HG03520 (cell line): ENCODE results near the gene FN3K.
A peak's percentile ranks its signal among the peaks of the same experiment; 100 is the strongest.

Source experiments
- ATAC-seq: cut with Tn5 transposase; IDR thresholded peaks from one replicate; pipeline ENCODE4 v1.9.1; 2021; ENCODE audit warnings: mild to moderate bottlenecking, moderate library complexity; ENCODE audit not compliant: unreplicated experiment

Gene FN3K

DNA sequence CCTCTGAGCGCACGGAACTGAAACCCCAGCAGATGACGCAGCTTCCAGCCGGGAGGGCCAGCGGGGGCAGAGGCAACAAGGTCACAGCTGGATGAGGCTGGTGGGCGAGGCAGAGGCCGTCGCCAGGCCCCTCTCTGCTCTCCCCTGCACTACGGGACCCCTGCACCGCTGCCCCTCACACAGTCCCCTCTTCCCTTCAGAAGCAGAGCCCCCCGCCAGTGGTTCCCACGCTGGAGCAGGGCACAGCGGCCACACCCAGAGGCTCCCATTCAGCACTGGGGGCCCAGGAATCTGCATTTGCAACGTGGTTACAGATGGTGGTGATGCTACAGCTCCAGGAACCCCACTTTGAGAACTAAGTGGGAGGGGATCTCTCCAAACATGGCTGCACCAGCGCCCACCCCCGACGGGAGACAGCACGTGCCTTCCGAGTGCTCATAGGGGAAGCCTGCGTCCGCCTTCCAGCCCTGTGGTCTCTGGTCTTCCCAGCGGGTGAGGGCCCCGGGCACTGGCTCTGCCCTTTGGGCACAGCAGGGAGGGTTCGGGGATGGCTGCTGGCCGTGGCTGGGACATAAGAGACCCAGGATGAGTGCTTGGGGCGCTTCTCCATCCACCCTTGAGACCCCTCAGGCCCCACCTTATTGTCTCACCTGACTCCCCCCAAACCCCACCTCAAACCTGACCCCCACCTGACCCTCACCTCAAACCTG, 32.2 kb upstream of the FN3K start:
- ATAC-seq, result no peak

DNA sequence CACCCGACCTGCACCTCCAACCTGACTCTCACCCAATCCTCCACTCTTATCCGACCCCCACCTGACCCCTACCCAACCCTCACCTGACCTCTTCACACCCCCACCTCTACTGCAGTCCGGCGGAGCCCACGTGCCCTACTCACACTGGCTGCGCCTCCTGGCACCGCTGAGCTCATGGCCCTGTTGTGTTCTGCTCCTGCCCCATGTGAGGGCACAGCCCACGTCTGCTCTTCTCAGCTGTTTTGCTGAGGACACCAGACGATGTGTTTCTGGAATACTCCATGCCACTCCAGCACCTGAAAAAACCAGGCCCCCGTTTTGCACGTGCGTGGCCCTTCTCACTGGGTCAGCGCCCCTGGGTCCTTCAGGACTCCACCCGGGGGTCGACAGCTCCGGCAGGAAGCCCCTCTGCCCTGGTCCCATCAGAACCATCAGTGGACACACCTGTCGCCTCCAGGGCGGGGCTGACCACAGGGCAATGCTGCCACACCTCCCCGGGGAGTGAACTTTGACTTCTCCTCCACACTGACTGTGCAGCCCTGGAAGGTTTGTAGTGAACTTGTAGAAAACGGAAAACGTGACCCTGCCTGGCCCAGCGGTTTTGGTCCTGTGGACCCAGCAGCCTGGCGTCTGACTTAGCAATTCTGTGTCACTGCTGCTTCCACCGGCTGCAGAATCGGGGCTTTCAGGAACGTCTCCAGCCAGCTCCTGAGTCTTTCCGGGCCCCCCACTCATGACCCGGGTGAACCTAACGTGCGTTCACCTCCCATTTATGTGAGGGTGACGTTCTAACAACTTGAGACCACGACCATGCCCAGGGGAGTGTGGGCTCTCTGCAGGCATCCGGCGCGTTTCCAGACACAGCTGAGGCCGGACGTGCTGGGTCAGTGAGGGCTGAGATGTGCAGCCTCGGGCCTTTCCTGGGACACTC, 31.2 kb upstream of the FN3K start:
- no peak for ATAC-seq

DNA sequence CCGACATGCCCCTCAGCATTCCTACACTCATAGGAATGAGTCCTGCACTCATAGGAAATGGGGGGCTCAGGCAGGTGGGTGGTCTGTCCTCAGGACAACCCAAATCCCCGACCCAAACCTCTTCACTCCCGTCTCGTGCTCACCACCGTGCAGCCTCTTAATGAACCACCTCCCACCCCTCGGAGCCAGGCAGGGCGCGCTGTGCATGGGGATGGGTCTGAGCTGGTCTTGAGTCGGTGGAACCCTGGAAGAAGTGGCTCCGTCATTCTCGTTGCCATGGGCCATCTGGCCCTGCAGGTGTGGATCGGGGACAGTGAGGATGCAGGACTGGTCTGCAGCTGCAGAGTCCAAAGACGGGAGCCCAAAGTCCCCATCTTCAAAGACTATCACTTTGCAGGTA, 30.5 kb upstream of the FN3K start:
- no peak for ATAC-seq

- no peak for ATAC-seq
These were observed 29.7 kb upstream of the FN3K start for GRCh38 chr17:82705756-82706155.

- no peak for ATAC-seq
These were observed 26.3 kb upstream of the FN3K start for GRCh38 chr17:82709024-82709675.

DNA sequence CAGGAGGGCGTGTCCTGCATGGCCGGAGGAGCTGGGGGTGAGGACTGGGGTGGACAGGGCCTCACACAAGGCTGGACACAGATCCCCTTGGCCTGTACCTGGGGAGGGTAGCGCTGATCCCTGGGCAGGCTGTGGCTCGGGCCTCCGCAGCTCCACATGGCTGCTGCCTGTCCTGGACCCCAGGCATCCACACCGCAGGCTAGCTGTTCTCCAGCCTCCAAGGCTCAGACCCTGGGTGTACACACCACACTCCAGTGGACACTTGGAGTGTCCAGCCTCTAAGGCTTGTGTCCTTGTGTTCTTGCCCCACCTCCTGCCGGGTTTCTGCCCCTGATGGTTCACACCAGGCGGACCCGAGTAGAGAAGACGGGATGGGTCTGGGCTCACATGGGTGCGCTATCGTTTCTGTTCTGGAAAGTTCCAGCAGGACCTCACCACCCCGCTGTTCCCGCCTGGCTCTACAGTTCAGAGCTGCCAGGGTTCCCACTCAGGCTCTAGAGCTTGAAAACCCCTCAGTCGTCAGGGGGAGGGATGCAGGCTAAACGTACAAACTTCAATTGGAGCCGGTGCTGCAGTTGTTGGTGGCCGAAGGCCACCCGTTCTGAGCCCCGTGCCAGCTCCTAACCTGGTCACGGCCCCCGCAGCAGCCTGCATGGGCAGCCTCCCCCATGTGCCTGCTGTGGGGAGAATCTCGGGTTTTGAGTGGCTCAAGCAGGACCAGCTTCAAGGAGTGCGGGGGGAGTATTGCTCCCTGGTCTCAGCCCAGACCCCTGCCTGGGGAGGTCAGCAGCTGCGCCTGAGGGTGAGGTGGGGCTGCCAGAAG, 25.5 kb upstream of the FN3K start:
- ATAC-seq, result no peak

- ATAC-seq, result no peak
These were observed 24.7 kb upstream of the FN3K start for GRCh38 chr17:82710499-82711232.

DNA sequence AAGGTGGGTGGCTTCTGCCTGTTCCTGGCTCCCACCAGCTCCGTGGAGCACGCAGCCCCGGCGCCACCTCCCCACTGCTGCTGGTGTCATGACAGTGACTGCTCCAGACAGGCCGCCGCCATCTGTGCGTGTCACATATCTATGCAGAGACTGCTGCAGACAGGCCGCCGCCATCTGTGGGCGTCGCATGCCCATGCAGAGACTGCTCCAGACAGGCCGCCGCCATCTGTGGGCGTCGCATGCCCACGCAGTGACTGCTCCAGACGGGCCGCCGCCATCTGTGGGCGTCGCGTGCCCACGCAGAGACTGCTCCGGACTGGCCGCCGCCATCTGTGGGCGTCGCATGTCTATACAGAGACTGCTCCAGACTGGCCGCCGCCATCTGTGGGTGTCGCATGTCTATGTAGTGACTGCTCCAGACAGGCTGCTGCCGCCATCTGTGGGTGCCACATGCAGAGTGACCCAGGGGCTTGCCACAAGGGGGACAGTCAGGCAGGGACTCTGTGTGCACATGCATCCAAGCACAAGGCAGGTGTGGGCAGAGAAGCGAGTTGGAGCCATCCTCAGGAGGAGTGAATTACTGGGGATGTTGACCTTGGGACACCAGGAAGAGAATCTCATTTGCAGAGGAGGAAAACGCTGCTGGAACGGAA, 22.2 kb upstream of the FN3K start:
- ATAC-seq, result no peak

GRCh38 chr17:82716203-82717010, 19.0 kb upstream of the FN3K start, which contains the start of gene FN3KRP:
FN3KRP (plus strand) TSS chr17:82716706; CDS start chr17:82716756, 50 bp downstream.
- peak; percentile 69 for ATAC-seq

DNA sequence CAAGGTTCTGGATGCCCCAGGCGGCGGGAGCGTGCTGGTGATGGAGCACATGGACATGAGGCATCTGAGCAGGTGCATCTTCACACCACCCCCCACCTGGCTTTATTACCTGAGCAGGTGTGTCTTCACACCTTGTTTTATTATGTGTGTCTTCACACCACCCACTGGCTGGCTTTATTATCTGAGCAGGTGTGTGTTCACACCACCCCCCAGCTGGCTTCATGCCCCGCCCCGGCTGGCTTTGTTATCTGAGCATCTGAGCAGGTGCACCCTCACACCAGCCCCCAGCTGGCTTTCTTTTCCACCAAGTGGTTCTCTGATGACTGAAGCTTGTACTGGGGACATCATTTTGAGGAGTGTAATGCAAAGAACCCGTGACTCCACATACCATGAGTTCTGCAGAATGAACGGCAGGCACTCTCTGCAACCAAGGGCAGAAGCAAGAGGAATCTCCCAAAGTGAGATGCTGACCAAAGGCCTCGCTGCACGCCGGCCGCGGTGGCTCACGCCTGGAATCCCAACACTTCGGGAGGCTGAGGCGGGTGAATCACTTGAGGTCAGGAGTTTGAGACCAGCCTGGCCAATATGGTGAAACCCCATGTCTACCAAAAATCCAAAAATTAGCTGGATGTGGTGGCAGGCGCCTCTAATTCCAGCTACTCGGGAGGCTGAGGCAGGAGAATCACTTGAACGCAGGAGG, 16.3 kb upstream of the FN3K start:
- ATAC-seq, result no peak

GRCh38 chr17:82720204-82720603, 15.2 kb upstream of the FN3K start:
- ATAC-seq, result no peak

DNA sequence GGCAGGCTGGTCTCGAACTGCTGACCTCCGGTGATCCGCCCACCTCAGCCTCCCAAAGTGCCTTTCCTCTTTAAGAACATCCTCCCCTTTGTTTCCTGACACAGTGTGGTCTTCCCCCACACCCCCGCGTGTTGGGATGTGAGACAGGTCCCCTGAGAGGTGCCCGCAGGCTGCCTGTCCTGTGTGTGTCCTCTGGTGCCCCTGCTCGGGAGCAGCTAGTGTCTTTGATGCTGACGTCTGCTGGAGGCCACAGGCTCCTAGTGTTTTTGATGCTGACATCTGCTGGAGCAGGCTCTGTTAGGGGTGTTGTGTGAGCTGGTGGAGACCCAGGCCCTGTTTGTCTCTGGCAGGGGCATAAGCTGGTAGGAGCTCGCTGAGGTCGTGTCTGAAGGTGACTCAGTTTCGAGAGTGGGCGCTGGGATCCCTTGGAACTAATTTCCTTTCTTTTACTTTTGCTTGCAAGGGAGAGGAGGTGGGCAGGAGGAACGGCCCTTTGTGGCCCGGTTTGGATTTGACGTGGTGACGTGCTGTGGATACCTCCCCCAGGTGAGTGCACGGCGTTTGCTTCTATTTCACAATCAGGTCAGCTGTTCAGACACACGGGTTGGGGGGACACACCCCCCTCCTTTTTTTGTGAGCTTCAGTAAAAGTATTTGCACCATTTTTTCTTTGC, 12.9 kb upstream of the FN3K start:
- ATAC-seq, result no peak

DNA sequence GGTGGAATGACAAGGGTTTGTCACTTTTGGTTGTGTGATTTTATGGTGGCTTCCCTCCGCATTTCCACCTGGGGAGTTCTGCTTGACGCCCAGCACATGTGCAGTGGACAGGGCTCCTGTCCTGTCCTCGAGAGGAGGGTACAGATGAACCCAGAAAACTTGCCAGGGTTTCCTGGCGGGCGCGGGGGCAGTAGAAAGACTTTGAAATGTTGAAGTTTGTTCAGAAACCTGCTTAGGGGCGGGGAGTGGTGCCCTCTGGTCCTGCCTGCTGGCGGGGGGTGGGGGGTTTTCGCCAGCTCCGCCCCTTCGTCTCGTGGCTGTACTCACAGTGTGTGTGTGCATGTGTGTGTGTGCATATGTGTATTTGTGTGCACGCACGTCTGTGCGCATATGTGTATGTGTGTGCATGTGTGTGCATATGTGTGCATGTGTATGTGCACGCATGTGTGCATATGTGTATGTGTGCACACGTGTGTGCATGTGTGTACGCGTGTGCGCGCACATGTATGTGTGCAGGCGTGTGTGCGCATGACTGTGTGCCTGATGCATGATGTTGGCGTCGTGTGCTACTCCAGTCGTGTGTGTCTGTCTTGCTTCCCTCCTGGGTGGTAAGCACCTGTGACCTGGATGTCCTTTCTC, 12.1 kb upstream of the FN3K start:
- no peak for ATAC-seq

GRCh38 chr17:82726427-82726826, 9.0 kb upstream of the FN3K start:
- ATAC-seq, result no peak

DNA sequence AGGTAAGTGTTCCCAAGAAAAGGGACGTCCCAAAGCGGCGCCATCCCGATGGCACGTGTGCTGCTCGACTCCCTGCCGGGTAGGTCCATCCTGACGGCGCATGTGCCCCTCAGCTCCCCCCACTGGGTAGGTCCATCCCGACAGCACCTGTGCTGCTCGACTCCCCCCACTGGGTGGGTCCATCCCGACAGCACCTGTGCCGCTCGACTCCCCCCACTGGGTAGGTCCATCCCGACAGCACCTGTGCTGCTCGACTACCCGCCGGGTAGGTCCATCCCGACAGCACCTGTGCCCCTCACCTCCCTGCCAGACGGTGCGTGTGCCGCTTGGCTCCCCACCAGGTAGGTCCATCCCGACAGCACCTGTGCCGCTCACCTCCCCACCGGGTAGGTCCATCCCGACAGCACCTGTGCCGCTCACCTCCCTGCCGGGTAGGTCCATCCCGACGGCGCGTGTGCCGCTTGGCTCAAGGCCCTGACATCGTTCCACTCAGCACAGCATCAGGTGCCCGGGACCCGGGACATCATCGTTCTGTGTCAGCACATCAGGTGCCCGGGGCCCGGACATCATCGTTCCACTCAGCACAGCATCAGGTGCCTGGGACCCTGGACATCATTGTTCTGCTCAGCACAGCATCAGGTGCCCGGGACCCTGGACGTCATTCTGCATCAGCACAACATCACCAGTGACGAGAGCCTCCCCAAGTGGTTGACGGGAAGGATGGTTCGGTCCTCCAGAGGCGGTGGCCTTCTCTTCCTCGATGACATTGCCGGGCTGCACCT, 5.7 kb upstream of the FN3K start:
- no peak for ATAC-seq

DNA sequence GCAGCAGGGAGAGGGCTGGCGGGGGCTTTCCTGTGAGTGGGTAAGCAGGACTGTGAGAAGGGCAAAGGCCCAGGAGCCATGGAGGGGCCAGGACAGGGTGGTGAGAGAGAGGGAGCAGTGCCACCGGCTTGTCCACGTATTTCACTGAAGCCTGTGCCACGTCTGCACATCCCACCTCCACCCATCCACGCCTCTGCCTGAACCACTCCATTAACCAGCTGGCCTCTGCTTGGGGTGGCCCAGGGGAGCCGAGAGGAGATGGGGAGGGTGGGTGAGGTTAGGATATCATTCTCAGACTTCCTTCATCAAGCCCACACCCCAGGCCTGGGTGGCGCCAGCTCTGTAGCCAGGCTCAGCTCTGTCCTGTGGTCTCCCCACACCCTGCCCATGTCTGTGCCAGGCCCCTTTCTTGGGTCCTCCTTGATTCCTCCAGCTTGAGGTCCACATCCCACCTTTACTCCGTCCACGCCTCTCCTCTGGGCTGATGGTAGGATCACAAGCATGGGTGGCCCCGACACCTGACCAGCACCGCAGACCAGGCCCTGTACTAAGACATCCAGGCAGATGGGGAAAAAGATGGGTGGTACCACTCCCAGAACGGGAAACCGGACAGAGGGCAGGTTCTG, 3.2 kb upstream of the FN3K start:
- ATAC-seq, result no peak
